IMR-90 (cell line): ENCODE measurements around the gene RGS14. TPM values are rescaled to one million over a fixed set of nuclear protein-coding genes. Genes with fewer than 3 reads are reported as not detected.

Experiments
- ATAC-seq: fragments of 200-7000 bp; cut with Tn5 transposase; 2 replicates; pipeline ENCODE4 v1.9.1; 2020; ENCODE audit warnings: low read depth, mild to moderate bottlenecking, moderate library complexity
- BruUV-seq: library from RNA; stranded (reverse); fragments of 400-500 nt; replicated peaks from 2 replicates; lab custom pipeline; 2021; lab: Mats Ljungman, UMichigan
- CTCF ChIA-PET: fragments of 300-600 bp; formaldehyde crosslinking; extraction: SDS; loops from one replicate; lab custom pipeline; 2021; ENCODE audit warnings: antibody characterized with exemption; lab: Yijun Ruan, JAX
- POLR2A ChIA-PET: fragments of 300-600 bp; sonication (Branson Sonifier 250); formaldehyde crosslinking; loops from one replicate; lab custom pipeline; 2022; ENCODE audit warnings: antibody characterized with exemption; ENCODE audit not compliant: unreplicated experiment; lab: Charles Lee
- DNase-seq: peaks from one replicate; pipeline ENCODE4 v3.0.0; 2013
- H2AFZ ChIP-seq: replicated peaks from 2 replicates; pipeline ENCODE3; 2013; ENCODE audit warnings: low read length, mild to moderate bottlenecking; ENCODE audit not compliant: poor library complexity
- H2AK5ac ChIP-seq: 2 replicates; pipeline ENCODE4 v1.6.1; 2013; ENCODE audit warnings: low read depth, low read length, inconsistent platforms
- H2AK9ac ChIP-seq: replicated peaks from 2 replicates; pipeline ENCODE3; 2013; ENCODE audit warnings: mild to moderate bottlenecking, low read depth, low read length, moderate library complexity; ENCODE audit not compliant: poor library complexity
- H2BK120ac ChIP-seq: 2 replicates; pipeline ENCODE4 v1.6.1; 2013; ENCODE audit warnings: low read depth, low read length, inconsistent platforms
- H2BK15ac ChIP-seq: 3 replicates; pipeline ENCODE4 v1.6.1; 2013; ENCODE audit warnings: low read depth, low read length, inconsistent platforms
- H2BK20ac ChIP-seq: 2 replicates; pipeline ENCODE4 v1.6.1; 2013; ENCODE audit warnings: low read depth, mild to moderate bottlenecking, inconsistent platforms, low read length, moderate library complexity
- H2BK5ac ChIP-seq: 2 replicates; pipeline ENCODE4 v1.6.1; 2013; ENCODE audit warnings: mild to moderate bottlenecking, low read depth, low read length, inconsistent platforms; ENCODE audit not compliant: poor library complexity, severe bottlenecking
- H3K14ac ChIP-seq: replicated peaks from 2 replicates; pipeline ENCODE4 v1.6.1; 2013; ENCODE audit warnings: low read depth, low read length, inconsistent platforms
- H3K18ac ChIP-seq: 2 replicates; pipeline ENCODE4 v1.6.1; 2013; ENCODE audit warnings: low read depth, low read length, control low read depth
- H3K23ac ChIP-seq: 2 replicates; pipeline ENCODE4 v1.6.1; 2013; ENCODE audit warnings: low read depth, low read length, inconsistent platforms
- H3K27ac ChIP-seq: 2 replicates; pipeline ENCODE4 v1.5.1; 2013; ENCODE audit warnings: mild to moderate bottlenecking, control low read depth, low read length; ENCODE audit not compliant: insufficient read depth
- H3K27me3 ChIP-seq: 2 replicates; pipeline ENCODE4 v1.6.1; 2013; ENCODE audit warnings: low read length; ENCODE audit not compliant: control insufficient read depth, insufficient read depth
- H3K36me3 ChIP-seq: 2 replicates; pipeline ENCODE4 v1.6.1; 2013; ENCODE audit warnings: low read length, mixed read lengths; ENCODE audit not compliant: control insufficient read depth, insufficient read depth
- H3K4ac ChIP-seq: 2 replicates; pipeline ENCODE4 v1.6.1; 2013; ENCODE audit warnings: low read depth, low read length, inconsistent platforms
- H3K4me1 ChIP-seq: 2 replicates; pipeline ENCODE4 v1.6.1; 2013; ENCODE audit warnings: low read length, mixed read lengths; ENCODE audit not compliant: control insufficient read depth, insufficient read depth
- H3K4me2 ChIP-seq: 2 replicates; pipeline ENCODE4 v1.6.1; 2013; ENCODE audit warnings: low read depth, mild to moderate bottlenecking, control low read depth, low read length, moderate library complexity
- H3K4me3 ChIP-seq: 2 replicates; pipeline ENCODE4 v1.5.1; 2013; ENCODE audit warnings: low read depth, mild to moderate bottlenecking, control low read depth, low read length, moderate library complexity; ENCODE audit not compliant: insufficient read depth
- H3K56ac ChIP-seq: 2 replicates; pipeline ENCODE4 v1.6.1; 2013; ENCODE audit warnings: low read length, inconsistent platforms; ENCODE audit not compliant: insufficient read depth; ENCODE audit errors: extremely low read depth
- H3K79me1 ChIP-seq, 2 experiments: 2 replicates each; pipeline ENCODE4 v1.6.1; 2013; ENCODE audit warnings: low read length in 2 of 2, inconsistent platforms in 1 of 2, low read depth in 1 of 2
- H3K9ac ChIP-seq: 2 replicates; pipeline ENCODE4 v1.6.1; 2013; ENCODE audit warnings: low read depth, low read length, control low read depth
- H3K9me1 ChIP-seq: 2 replicates; pipeline ENCODE4 v1.6.1; 2013; ENCODE audit warnings: low read length, inconsistent platforms; ENCODE audit not compliant: insufficient read depth
- H3K9me3 ChIP-seq: 2 replicates; pipeline ENCODE4 v1.6.1; 2013; ENCODE audit warnings: low read length; ENCODE audit not compliant: control insufficient read depth, insufficient read depth
- H4K20me1 ChIP-seq: 2 replicates; pipeline ENCODE4 v1.6.1; 2013; ENCODE audit warnings: low read length, inconsistent platforms; ENCODE audit not compliant: insufficient read depth
- H4K5ac ChIP-seq: 2 replicates; pipeline ENCODE4 v1.6.1; 2013; ENCODE audit warnings: mild to moderate bottlenecking, low read depth, low read length, control low read depth
- H4K8ac ChIP-seq, 2 experiments: 2 replicates each; pipeline ENCODE4 v1.6.1; 2013; ENCODE audit warnings: low read depth in 2 of 2, low read length in 2 of 2, control low read depth in 1 of 2, inconsistent platforms in 1 of 2
- H4K91ac ChIP-seq: 2 replicates; pipeline ENCODE4 v1.6.1; 2013; ENCODE audit warnings: low read depth, low read length, inconsistent platforms; ENCODE audit not compliant: insufficient read depth
- CEBPB ChIP-seq: IDR thresholded peaks from 2 replicates; pipeline ENCODE4 v1.6.1; 2012; ENCODE audit warnings: low read depth, low read length, improper control_type of control experiment
- CHD1 ChIP-seq: IDR thresholded peaks from 2 replicates; pipeline ENCODE4 v1.6.1; 2012; ENCODE audit warnings: low read depth, low read length, improper control_type of control experiment
- CTCF ChIP-seq: conservative IDR thresholded peaks from 2 replicates; pipeline ENCODE4 v1.5.1; 2012; ENCODE audit warnings: mild to moderate bottlenecking, low read depth, low read length, improper control_type of control experiment
- ELK1 ChIP-seq: fragments of 150-350 bp; IDR thresholded peaks from 2 replicates; pipeline ENCODE4 v1.6.1; 2016; ENCODE audit warnings: low read depth, mild to moderate bottlenecking, low read length, moderate library complexity, borderline replicate concordance
- MAFK ChIP-seq: IDR thresholded peaks from 2 replicates; pipeline ENCODE4 v1.6.1; 2012; ENCODE audit warnings: low read depth, low read length, improper control_type of control experiment
- MAZ ChIP-seq: IDR thresholded peaks from 2 replicates; pipeline ENCODE4 v1.6.1; 2012; ENCODE audit warnings: low read depth, mild to moderate bottlenecking, low read length, improper control_type of control experiment, moderate library complexity, borderline replicate concordance
- MXI1 ChIP-seq: IDR thresholded peaks from 2 replicates; pipeline ENCODE4 v1.6.1; 2012; ENCODE audit warnings: low read depth, mild to moderate bottlenecking, low read length, moderate library complexity, borderline replicate concordance
- NFE2L2 ChIP-seq: fragments of 150-350 bp; IDR thresholded peaks from 2 replicates; pipeline ENCODE4 v1.6.1; 2016; ENCODE audit warnings: low read depth, mild to moderate bottlenecking, low read length
- POLR2A ChIP-seq: IDR thresholded peaks from 2 replicates; pipeline ENCODE4 v1.6.1; 2012; ENCODE audit warnings: mild to moderate bottlenecking, low read depth, low read length
- RAD21 ChIP-seq: IDR thresholded peaks from 2 replicates; pipeline ENCODE4 v1.6.1; 2012; ENCODE audit warnings: low read length, improper control_type of control experiment
- RCOR1 ChIP-seq: IDR thresholded peaks from 2 replicates; pipeline ENCODE4 v1.6.1; 2012; ENCODE audit warnings: mild to moderate bottlenecking, low read length, improper control_type of control experiment; ENCODE audit not compliant: insufficient replicate concordance
- RFX5 ChIP-seq: IDR thresholded peaks from 2 replicates; pipeline ENCODE4 v1.8.0; 2012; ENCODE audit warnings: low read depth, mild to moderate bottlenecking, low read length, moderate library complexity
- SMC3 ChIP-seq: fragments of 150-350 bp; IDR thresholded peaks from 2 replicates; pipeline ENCODE4 v1.6.1; 2016; ENCODE audit warnings: low read depth, mild to moderate bottlenecking, antibody characterized with exemption, low read length, moderate library complexity
- WGBS, 2 experiments: methylation state at CpG; one replicate each; pipeline versions ENCODE4 v1.1.5 to v1.1.7; 2013; ENCODE audit warnings: missing lambda C conversion rate in 2 of 2; ENCODE audit not compliant: insufficient read length in 1 of 2; ENCODE audit errors: extremely low coverage in 2 of 2; 5-methylcytosine and 5-hydroxymethylcytosine counted together
- dilution Hi-C: fragments of 300-500 bp; cut with HindIII; formaldehyde crosslinking; loops from one replicate; pipeline ENCODE4 v1.14.3; 2018; ENCODE audit warnings: low sequenced_read_pairs; ENCODE audit not compliant: unreplicated experiment
- in situ Hi-C: fragments of 300-500 bp; cut with MboI; formaldehyde crosslinking; loops from 3 replicates; pipeline ENCODE4 v1.14.3; 2019; ENCODE audit warnings: low sequenced_read_pairs, inconsistent platforms, mixed read lengths
- intact Hi-C: fragments of 100-400 bp; cut with micrococcal nuclease; formaldehyde crosslinking; loops from 2 replicates; pipeline ENCODE4 v1.10.0; 2022
- polyA plus RNA-seq, 3 experiments: library from polyadenylated mRNA; depleted of rRNA; stranded (reverse); fragments of >200 nt; gene quantifications; 2 replicates each; pipeline ENCODE4 v1.2.3, GENCODE V29; 2012; ENCODE audit warnings: low replicate concordance in 1 of 3
- total RNA-seq: library from RNA; depleted of rRNA; stranded (reverse); fragments of >200 nt; gene quantifications from 2 replicates; pipeline ENCODE4 v1.2.3, GENCODE V29; 2012
- TF ChIP-seq, protein P1 (sequence below): fragments of 150-350 bp; IDR thresholded peaks from 2 replicates; pipeline ENCODE4 v1.6.1; 2017; ENCODE audit warnings: mild to moderate bottlenecking, antibody characterized with exemption, low read length, low read depth

RGS14 gene
- total and polyA plus RNA-seq, 2 of the 4 experiments (the other 2 are of a cell fraction): 1.1 to 6.5 TPM

DNA sequence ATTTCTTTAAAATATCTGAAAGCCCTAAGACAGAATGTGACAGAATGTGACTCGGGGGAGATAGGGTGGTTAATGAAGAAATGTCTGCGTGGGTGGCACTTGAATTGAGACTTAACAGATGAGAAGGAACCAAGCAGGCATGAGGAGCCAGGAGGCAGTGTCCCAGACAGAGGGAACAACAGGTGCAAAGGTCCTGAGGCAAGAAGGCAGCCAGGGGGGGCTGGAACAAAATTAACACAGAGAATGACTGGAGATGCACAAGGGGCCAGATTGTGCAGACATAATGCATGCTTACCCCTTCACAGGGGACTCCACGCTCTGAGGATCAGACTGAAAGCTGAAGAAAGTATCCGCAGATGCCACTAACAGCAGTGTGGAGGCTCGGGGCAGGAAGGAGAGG is 8.0 kb upstream of the RGS14 start:
- Histone ChIP-seq H3K9ac (no peak overlapping the region), H4K20me1 (peaks cover 12% of the 10 kb centered on the region), H2BK120ac (no peak overlapping the region), H2BK15ac (no peak overlapping the region), H3K4me2 (peak overlapping the region; percentile 98; the same call in 1 of the 2 replicates), H3K14ac (no peak overlapping the region), H3K18ac (no peak overlapping the region), H3K4me1 (peaks cover 24% of the 10 kb centered on the region), H2AFZ (no peak overlapping the region), H3K79me1 (peaks cover 40 to 46% of the 10 kb centered on the region in 2 experiments), H4K5ac (no peak overlapping the region), H3K9me1 (peaks cover 10% of the 10 kb centered on the region; the same call in 1 of the 2 replicates), H2BK20ac (no peak overlapping the region), H2BK5ac (no peak overlapping the region), H4K8ac (no peak overlapping the region), H3K23ac (no peak overlapping the region), H3K4me3 (0 out of 2 replicates have a peak overlapping the region, but pooled peaks have one; percentile 5), H4K91ac (no peak overlapping the region), H3K9me3 (no peaks in the 10 kb centered on the region), H3K27ac (no peak overlapping the region), H3K4ac (no peak overlapping the region), H2AK5ac (no peak overlapping the region), H3K36me3 (peaks cover 7% of the 10 kb centered on the region; the same call in 1 of the 2 replicates), H3K56ac (no peak overlapping the region), H2AK9ac (no peak overlapping the region), H3K27me3 (peaks cover under 1% of the 10 kb centered on the region; the same call in 1 of the 2 replicates)
- POLR2A ChIA-PET: interaction anchor here (0.5 kb wide), 1 partner anchor 21 kb away, joined by 4 read pairs; no protein-coding TSS in a partner anchor
- no peak for DNase-seq
- dilution Hi-C loops (no loop called here), intact Hi-C loops (no loop called here), in situ Hi-C loops (no loop called here)
- no TSS peak for BruUV-seq
- TF ChIP-seq CEBPB (no peak), CHD1 (no peak), RAD21 (no peak), RFX5 (no peak), SMC3 (no peak), NFE2L2 (no peak), POLR2A (no peak), MXI1 (no peak), MAZ (no peak), MAFK (no peak), CTCF (no peak), RCOR1 (no peak), ELK1 (no peak)
- TF ChIP-seq, protein P1, sequence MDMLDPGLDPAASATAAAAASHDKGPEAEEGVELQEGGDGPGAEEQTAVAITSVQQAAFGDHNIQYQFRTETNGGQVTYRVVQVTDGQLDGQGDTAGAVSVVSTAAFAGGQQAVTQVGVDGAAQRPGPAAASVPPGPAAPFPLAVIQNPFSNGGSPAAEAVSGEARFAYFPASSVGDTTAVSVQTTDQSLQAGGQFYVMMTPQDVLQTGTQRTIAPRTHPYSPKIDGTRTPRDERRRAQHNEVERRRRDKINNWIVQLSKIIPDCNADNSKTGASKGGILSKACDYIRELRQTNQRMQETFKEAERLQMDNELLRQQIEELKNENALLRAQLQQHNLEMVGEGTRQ: no peak
- 86% methylated on average over 2 of the region's 5 CpGs; no CpG with 5 or more reads in 1 of the 2 experiments for WGBS, 2 experiments
- ATAC-seq: no peak
- CTCF ChIA-PET: no interaction called here
